Naive thymus-derived CD4-positive, alpha-beta T cell (primary cell): ENCODE results near the gene PARPBP. TPM values are rescaled to one million over a fixed set of nuclear protein-coding genes. Genes with fewer than 3 reads are reported as not detected.

Experiments
- ATAC-seq: fragments of 150-1000 bp; cut with Tn5 transposase; 2 replicates; pipeline ENCODE4 v1.10.0; 2021; ENCODE audit warnings: mild to moderate bottlenecking, moderate library complexity
- CTCF ChIA-PET: fragments of 350-600 bp; sonication (Branson Sonifier 250); formaldehyde crosslinking; loops from one replicate; lab custom pipeline; 2021; ENCODE audit warnings: antibody characterized with exemption; lab: Charles Lee
- POLR2A ChIA-PET: fragments of 350-600 bp; sonication (Branson Sonifier 250); formaldehyde crosslinking; loops from one replicate; lab custom pipeline; 2021; ENCODE audit warnings: antibody characterized with exemption, inconsistent platforms; lab: Charles Lee
- DNase-seq, 9 donors: peaks; one replicate each; pipeline versions ENCODE4 v3.0.0 to v3.0.0-alpha.2; 2020 to 2022; ENCODE audit warnings: mixed read lengths in 1 of 9
- H3K27ac ChIP-seq: one replicate; pipeline ENCODE4 v1.7.0; 2013; ENCODE audit warnings: mild to moderate bottlenecking, low read depth, low read length, moderate library complexity
- H3K27me3 ChIP-seq, 2 donors: one replicate each; pipeline ENCODE4 v1.7.0; 2013; ENCODE audit warnings: low read length in 2 of 2, mild to moderate bottlenecking in 2 of 2, moderate library complexity in 2 of 2; ENCODE audit not compliant: control insufficient read depth in 2 of 2, insufficient read depth in 2 of 2
- H3K36me3 ChIP-seq, 3 experiments: 1 replicate in 2 of 3; 2 replicates in 1 of 3; pipeline ENCODE4 v1.7.0; 2013; ENCODE audit warnings: low read length in 3 of 3, mild to moderate bottlenecking in 3 of 3, moderate library complexity in 1 of 3; ENCODE audit not compliant: insufficient read depth in 3 of 3, control insufficient read depth in 2 of 3
- H3K4me1 ChIP-seq, 2 donors: one replicate each; pipeline ENCODE4 v1.7.0; 2013; ENCODE audit warnings: low read length in 2 of 2, mild to moderate bottlenecking in 2 of 2, moderate library complexity in 1 of 2; ENCODE audit not compliant: control insufficient read depth in 2 of 2, insufficient read depth in 2 of 2
- H3K4me3 ChIP-seq: 2 replicates; pipeline ENCODE4 v1.7.0; 2013; ENCODE audit warnings: mild to moderate bottlenecking, low read length
- H3K9me3 ChIP-seq, 3 experiments: 1 replicate in 2 of 3; 2 replicates in 1 of 3; pipeline ENCODE4 v1.7.0; 2013; ENCODE audit warnings: low read length in 3 of 3; ENCODE audit not compliant: control insufficient read depth in 2 of 3
- H3K27ac Mint-ChIP-seq, 9 donors: one replicate each; pipeline ENCODE4 v1.8.0; 2020 to 2022; ENCODE audit warnings: mixed read lengths in 9 of 9, mild to moderate bottlenecking in 8 of 9, moderate library complexity in 5 of 9, inconsistent platforms in 2 of 9
- H3K27me3 Mint-ChIP-seq, 5 donors: one replicate each; pipeline ENCODE4 v1.8.0; 2021 to 2022; ENCODE audit warnings: mixed read lengths in 5 of 5, mild to moderate bottlenecking in 1 of 5
- H3K36me3 Mint-ChIP-seq, 5 donors: one replicate each; pipeline ENCODE4 v1.8.0; 2020 to 2022; ENCODE audit warnings: mixed read lengths in 5 of 5, mild to moderate bottlenecking in 3 of 5, inconsistent platforms in 1 of 5
- H3K4me1 Mint-ChIP-seq, 7 donors: one replicate each; pipeline ENCODE4 v1.8.0; 2020 to 2022; ENCODE audit warnings: mixed read lengths in 7 of 7, mild to moderate bottlenecking in 3 of 7, inconsistent platforms in 1 of 7
- H3K4me3 Mint-ChIP-seq, 10 donors: one replicate each; pipeline ENCODE4 v1.8.0; 2020 to 2022; ENCODE audit warnings: mild to moderate bottlenecking in 10 of 10, mixed read lengths in 10 of 10, moderate library complexity in 6 of 10, inconsistent platforms in 2 of 10
- H3K9me3 Mint-ChIP-seq, 11 donors: one replicate each; pipeline ENCODE4 v1.8.0; 2020 to 2022; ENCODE audit warnings: mixed read lengths in 11 of 11, mild to moderate bottlenecking in 4 of 11, inconsistent platforms in 1 of 11, moderate library complexity in 1 of 11
- intact Hi-C, 2 donors: fragments of 100-400 bp; cut with micrococcal nuclease; formaldehyde crosslinking; loops; one replicate each; pipeline ENCODE4 v1.15.1; 2023
- polyA plus RNA-seq, 2 donors: library from polyadenylated mRNA; unstranded; fragments of 300-500 nt; fragmentation: Illumina TruSeq; gene quantifications; one replicate each; pipeline ENCODE4 v1.2.3, GENCODE V29; 2021
- total RNA-seq, 6 experiments: library from RNA in 5 of 6; stranded (reverse) in 5 of 6; gene quantifications; 1 replicate in 5 of 6; 2 replicates in 1 of 6; pipeline ENCODE4 v1.2.3 and lab custom pipeline; 2021 to 2026

PARPBP gene
- total and polyA plus RNA-seq, 7 experiments from 2014 or later: 1.1 to 21.5 (median 1.7) TPM

GRCh38 chr12:102167821-102168604 lies 48.0 kb downstream of the PARPBP start:
- CTCF ChIA-PET: no interaction called here
- Histone ChIP-seq H3K4me3 (no peak overlapping the region), H3K27ac (no peak overlapping the region), H3K27me3 (no peaks in the 10 kb centered on the region), H3K4me1 (no peaks in the 10 kb centered on the region), H3K36me3 (no peaks in the 10 kb centered on the region), H3K9me3 (no peaks in the 10 kb centered on the region)
- Mint-ChIP-seq H3K27ac (peak overlapping the region in 1 of 9 donors; percentile 36), H3K27me3 (no peaks in the 10 kb centered on the region), H3K4me3 (no peak overlapping the region), H3K9me3 (no peaks in the 10 kb centered on the region), H3K4me1 (peaks cover 0 to 14% (median 0%) of the 10 kb centered on the region in 7 donors), H3K36me3 (peaks cover 0 to 19% (median 3%) of the 10 kb centered on the region in 5 donors)
- ATAC-seq (no peak), DNase-seq (no peak)
- intact Hi-C loops: no loop called here
- POLR2A ChIA-PET: no interaction called here

GRCh38 chr12:102169922-102170621 lies 50.1 kb downstream of the PARPBP start:
- H3K4me1 Mint-ChIP-seq: peaks cover 0 to 17% (median 0%) of the 10 kb centered on the region in 7 donors
- Histone ChIP-seq H3K4me1 (no peaks in the 10 kb centered on the region), H3K4me3 (no peak overlapping the region), H3K27me3 (no peaks in the 10 kb centered on the region), H3K36me3 (no peaks in the 10 kb centered on the region), H3K27ac (no peak overlapping the region), H3K9me3 (no peaks in the 10 kb centered on the region)
- no peaks in the 10 kb centered on the region for H3K27me3 Mint-ChIP-seq
- H3K27ac Mint-ChIP-seq: no peak overlapping the region
- H3K36me3 Mint-ChIP-seq: peaks cover 0 to 18% (median 0%) of the 10 kb centered on the region in 5 donors
- no peak overlapping the region for H3K4me3 Mint-ChIP-seq
- no peaks in the 10 kb centered on the region for H3K9me3 Mint-ChIP-seq
- ATAC-seq (peak; percentile 54), DNase-seq (peak in 2 of 9 donors; percentile 2 to 5)
- intact Hi-C loops: loop anchor here (1.0 to 5.0 kb wide), 5 partner anchors 131 to 599 kb away; partner anchors contain the start of gene IGF1 (in 2 of the 2)
- ChIA-PET CTCF (no interaction called here), POLR2A (no interaction called here)

GRCh38 chr12:102171951-102172350 lies 52.0 kb downstream of the PARPBP start:
- ATAC-seq: no peak

GRCh38 chr12:102172436-102172835 lies 52.5 kb downstream of the PARPBP start:
- no peaks in the 10 kb centered on the region for H3K27me3 Mint-ChIP-seq
- ATAC-seq (no peak), DNase-seq (no peak)
- no peaks in the 10 kb centered on the region for H3K36me3 ChIP-seq
- H3K27ac Mint-ChIP-seq: no peak overlapping the region
- H3K4me1 ChIP-seq: no peaks in the 10 kb centered on the region
- ChIA-PET POLR2A (no interaction called here), CTCF (interaction anchor here (0.8 kb wide), 1 partner anchor 16 kb away, joined by 5 read pairs; no protein-coding TSS in a partner anchor)
- intact Hi-C loops: loop anchor here (5.0 kb wide), 2 partner anchors 235 to 310 kb away; partner anchors contain the start of gene IGF1 (in 2 of the 2)
- H3K36me3 Mint-ChIP-seq: peaks cover 0 to 16% (median 0%) of the 10 kb centered on the region in 5 donors
- peaks cover 0 to 12% (median 0%) of the 10 kb centered on the region in 7 donors for H3K4me1 Mint-ChIP-seq
- H3K4me3 ChIP-seq: no peak overlapping the region
- no peaks in the 10 kb centered on the region for H3K9me3 Mint-ChIP-seq
- no peaks in the 10 kb centered on the region for H3K9me3 ChIP-seq
- H3K4me3 Mint-ChIP-seq: no peak overlapping the region
- H3K27ac ChIP-seq: no peak overlapping the region
- no peaks in the 10 kb centered on the region for H3K27me3 ChIP-seq

More at GRCh38 chr12:102171951-102172350, 52.0 kb downstream of the PARPBP start:
- no peak overlapping the region for H3K4me3 ChIP-seq
- no peak overlapping the region for H3K27ac Mint-ChIP-seq
- H3K36me3 ChIP-seq: no peaks in the 10 kb centered on the region
- H3K27me3 ChIP-seq: no peaks in the 10 kb centered on the region
- peaks cover 0 to 15% (median 0%) of the 10 kb centered on the region in 5 donors for H3K36me3 Mint-ChIP-seq
- H3K4me1 Mint-ChIP-seq: peaks cover 0 to 15% (median 0%) of the 10 kb centered on the region in 7 donors
- no peaks in the 10 kb centered on the region for H3K9me3 ChIP-seq
- DNase-seq: no peak
- H3K27ac ChIP-seq: no peak overlapping the region
- ChIA-PET POLR2A (no interaction called here), CTCF (interaction anchor here (0.8 kb wide), 1 partner anchor 16 kb away, joined by 5 read pairs; no protein-coding TSS in a partner anchor)
- no peaks in the 10 kb centered on the region for H3K9me3 Mint-ChIP-seq
- intact Hi-C loops: loop anchor here (2.0 to 5.0 kb wide), 3 partner anchors 235 to 531 kb away; partner anchors contain the start of gene IGF1 (in 2 of the 2)
- no peak overlapping the region for H3K4me3 Mint-ChIP-seq
- H3K27me3 Mint-ChIP-seq: no peaks in the 10 kb centered on the region
- no peaks in the 10 kb centered on the region for H3K4me1 ChIP-seq

- Histone ChIP-seq H3K4me1 (no peaks in the 10 kb centered on the region), H3K27ac (no peak overlapping the region), H3K36me3 (no peaks in the 10 kb centered on the region), H3K27me3 (no peaks in the 10 kb centered on the region), H3K9me3 (no peaks in the 10 kb centered on the region), H3K4me3 (no peak overlapping the region)
- Mint-ChIP-seq H3K36me3 (peaks cover 0 to 17% (median 0%) of the 10 kb centered on the region in 5 donors), H3K4me1 (peaks cover 0 to 3% (median 0%) of the 10 kb centered on the region in 7 donors), H3K27me3 (no peaks in the 10 kb centered on the region), H3K9me3 (no peaks in the 10 kb centered on the region), H3K27ac (peak overlapping the region in 1 of 9 donors; percentile 33), H3K4me3 (no peak overlapping the region)
- CTCF ChIA-PET: no interaction called here
- DNase-seq (no peak), ATAC-seq (no peak)
- intact Hi-C loops: loop anchor here (5.0 kb wide), 2 partner anchors 237 to 308 kb away; partner anchors contain the start of gene IGF1 (in 2 of the 2)
- POLR2A ChIA-PET: no interaction called here
These were observed 54.1 kb downstream of the PARPBP start for GRCh38 chr12:102174117-102174516.

GRCh38 chr12:102174761-102175160 lies 54.8 kb downstream of the PARPBP start:
- H3K36me3 Mint-ChIP-seq: peaks cover 0 to 16% (median 0%) of the 10 kb centered on the region in 5 donors
- Histone ChIP-seq H3K9me3 (no peaks in the 10 kb centered on the region), H3K36me3 (no peaks in the 10 kb centered on the region), H3K4me3 (no peak overlapping the region), H3K27me3 (no peaks in the 10 kb centered on the region), H3K4me1 (no peaks in the 10 kb centered on the region), H3K27ac (no peak overlapping the region)
- intact Hi-C loops: loop anchor here (5.0 kb wide), 2 partner anchors 237 to 308 kb away; partner anchors contain the start of gene IGF1 (in 2 of the 2)
- H3K4me3 Mint-ChIP-seq: no peak overlapping the region
- DNase-seq: no peak
- POLR2A ChIA-PET: no interaction called here
- CTCF ChIA-PET: no interaction called here
- H3K27me3 Mint-ChIP-seq: no peaks in the 10 kb centered on the region
- H3K27ac Mint-ChIP-seq: no peak overlapping the region
- no peaks in the 10 kb centered on the region for H3K9me3 Mint-ChIP-seq
- peaks cover 0 to 3% (median 0%) of the 10 kb centered on the region in 7 donors for H3K4me1 Mint-ChIP-seq
- no peak for ATAC-seq
